Nucleus accumbens (tissue), 56 donors: ENCODE measurements around the gene MPRIP.

Experiments
- DNase-seq, 56 donors: peaks; one replicate each; lab custom pipeline; 2025; lab: John Stamatoyannopoulos, UW

MPRIP gene

GRCh38 chr17:17080781-17081180 is 38.5 kb downstream of the MPRIP start:
- DNase-seq, result no peak

DNA sequence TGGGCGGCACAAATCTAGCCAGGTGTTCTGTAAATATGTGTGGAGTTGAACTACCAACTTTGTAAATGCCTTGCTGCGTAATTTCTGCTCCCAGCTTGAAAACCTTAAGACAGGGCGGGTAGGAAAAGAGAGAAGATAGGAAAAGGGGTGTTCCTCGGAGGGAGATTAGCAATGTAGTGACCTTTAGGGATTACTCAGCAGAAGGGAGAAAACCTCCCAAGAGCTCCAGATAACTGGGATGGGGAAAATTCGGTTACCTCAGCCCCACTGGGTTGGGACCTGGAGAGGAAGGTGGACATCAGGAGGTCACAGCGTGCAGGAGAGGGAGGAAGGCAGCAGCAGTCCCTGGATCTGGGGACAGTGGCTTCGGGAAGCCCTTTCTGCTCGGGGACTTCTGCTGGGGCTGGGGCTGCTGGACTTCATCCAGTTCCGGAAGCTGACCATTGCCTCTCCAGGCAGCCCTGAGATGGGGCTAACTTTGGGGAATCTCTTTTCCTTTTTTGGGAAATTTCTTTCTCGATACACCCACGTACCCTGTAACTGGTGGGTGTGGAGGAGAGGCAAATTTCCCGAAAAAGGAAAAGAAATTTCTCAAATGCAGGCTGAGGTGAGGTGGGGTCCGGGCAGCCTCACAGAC is 39.2 kb downstream of the MPRIP start:
- peak in 1 of 56 donors; percentile 21 for DNase-seq

DNA sequence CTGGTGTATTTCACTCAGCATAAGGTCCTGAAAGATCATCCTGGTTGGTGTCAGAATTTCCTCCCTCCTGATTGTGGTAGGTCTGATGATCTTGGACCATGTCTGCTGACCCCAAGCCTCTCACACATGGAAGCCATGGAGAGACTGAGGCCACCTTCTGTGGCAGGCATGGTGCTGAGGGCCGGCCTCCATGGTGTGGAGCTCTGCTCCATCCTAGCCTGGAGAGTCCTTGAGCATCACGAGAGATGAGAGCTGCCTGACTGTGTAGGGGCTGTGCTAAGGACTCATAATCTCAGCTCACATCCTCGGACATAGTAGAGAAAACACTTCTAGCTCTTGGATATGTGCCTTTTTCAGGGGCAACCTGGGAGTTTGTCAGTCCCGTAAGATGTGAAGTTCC is 40.6 kb downstream of the MPRIP start:
- no peak for DNase-seq

GRCh38 chr17:17084317-17084835 is 42.1 kb downstream of the MPRIP start:
- DNase-seq, result no peak

- no peak for DNase-seq
Measured at GRCh38 chr17:17084941-17085340, 42.7 kb downstream of the MPRIP start.

DNA sequence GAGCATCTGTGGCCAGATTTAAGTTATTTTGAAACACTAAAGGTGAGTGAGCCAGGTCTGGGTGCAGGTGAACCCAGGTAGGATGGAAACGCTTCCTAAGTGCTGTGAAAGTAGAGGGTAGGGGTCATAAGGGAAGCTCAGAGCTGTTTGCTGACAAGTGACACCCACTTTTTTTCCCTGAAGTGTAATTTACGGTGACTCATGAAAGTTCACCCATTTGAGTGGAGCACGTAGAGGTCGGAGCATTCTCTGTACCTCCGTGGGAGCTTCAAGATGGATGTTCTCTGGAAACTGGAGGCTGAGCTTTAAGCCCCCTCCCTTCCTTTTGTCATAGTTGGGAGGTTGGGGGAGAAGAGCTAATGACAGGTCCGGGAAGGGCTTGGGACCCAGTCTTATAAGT is 44.3 kb downstream of the MPRIP start:
- DNase-seq, result no peak

DNA sequence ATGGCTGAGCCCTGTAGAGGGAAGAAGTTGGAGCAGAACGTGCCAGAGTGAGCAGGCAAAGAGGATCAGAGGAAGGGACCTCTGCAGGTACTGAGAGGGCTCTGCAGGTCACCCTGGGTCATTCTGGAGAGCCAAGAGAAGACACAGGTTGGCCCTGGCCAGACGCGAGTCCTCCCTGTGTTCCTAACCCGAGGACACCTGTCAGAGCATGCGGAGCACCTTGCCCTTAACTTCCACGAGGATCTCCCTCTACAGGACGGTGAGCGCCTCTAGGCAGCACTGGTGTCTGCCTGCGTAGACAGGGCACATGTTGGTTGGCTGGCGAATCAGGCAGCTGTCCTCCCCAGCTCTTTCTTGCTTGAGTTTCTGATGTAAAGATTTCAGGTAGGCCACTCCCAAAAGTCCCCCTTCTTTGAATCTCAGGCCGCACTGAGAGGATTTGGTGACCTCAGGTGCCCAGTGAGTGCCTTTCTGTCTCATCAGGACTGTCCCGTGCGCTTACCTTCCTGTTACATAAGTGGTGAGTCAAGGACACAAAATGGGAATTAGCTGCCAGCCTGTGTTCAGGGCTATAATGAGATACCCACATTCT is 45.3 kb downstream of the MPRIP start:
- DNase-seq, result no peak

DNA sequence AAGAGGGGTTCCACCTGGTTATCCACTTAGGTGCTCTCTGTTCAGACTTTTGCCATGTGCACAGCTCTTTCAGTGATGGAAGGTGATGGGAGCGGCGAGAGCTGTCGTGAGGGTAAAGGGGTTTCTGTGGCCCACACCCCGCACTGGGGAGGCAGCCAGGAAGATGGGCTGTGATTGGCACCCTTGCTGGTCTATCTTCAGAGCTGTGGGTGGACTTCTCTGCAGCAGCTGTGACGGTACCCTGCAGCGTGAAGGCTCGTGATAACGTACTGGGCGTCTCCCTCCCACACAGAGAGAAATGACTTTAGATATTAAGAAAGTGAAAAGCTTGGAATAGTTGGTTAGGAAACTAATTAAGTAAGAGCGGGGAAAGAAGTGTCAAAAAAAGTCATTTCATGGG is 45.8 kb downstream of the MPRIP start:
- DNase-seq, result peak in 31 of 56 donors; percentile 26 to 86 (median 57)

- DNase-seq, result no peak
Measured at GRCh38 chr17:17088541-17089525, 46.6 kb downstream of the MPRIP start.

DNA sequence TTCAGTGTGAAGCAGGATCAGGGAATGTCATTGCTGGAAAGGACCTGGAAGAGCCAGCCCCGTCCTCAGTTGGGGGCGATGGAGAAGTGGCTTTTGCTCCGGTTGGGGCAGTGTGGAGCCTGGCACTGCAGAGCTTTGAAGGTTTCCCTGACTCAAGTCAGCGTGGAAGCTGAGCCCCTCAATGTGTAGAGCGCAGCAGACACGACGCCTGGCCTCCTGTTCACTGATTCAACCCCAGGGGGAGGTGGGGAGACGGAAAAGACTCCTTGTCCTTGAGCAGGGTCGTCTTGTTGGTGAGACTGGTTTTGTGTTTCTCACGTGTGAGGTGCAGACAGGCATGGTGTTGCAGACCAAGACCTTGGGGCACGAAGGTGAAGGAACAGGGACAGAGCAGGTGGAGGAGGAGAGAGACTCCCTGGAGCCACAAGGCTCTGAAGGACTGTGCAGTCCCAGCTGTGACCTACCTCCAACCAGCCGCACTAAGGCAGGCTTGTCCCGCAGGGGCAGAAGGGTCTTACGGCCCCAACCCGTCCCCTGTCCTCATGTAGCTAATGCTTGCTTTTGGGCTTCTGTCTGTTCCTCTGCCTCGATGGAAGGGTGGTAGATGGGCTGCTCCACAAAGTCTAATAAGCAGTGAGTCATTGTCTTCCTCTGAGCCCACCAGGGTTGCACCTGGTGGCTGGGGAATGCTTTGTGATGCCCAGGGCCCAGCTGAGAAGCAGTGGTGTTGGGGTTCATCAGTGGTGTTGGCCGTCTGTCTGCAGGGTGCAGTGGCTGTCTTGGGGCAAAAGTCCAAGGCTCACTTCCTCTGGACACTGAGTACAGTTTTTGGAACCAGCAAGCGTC is 47.8 kb downstream of the MPRIP start:
- DNase-seq, result no peak

GRCh38 chr17:17090642-17091103 is 48.4 kb downstream of the MPRIP start:
- no peak for DNase-seq

DNA sequence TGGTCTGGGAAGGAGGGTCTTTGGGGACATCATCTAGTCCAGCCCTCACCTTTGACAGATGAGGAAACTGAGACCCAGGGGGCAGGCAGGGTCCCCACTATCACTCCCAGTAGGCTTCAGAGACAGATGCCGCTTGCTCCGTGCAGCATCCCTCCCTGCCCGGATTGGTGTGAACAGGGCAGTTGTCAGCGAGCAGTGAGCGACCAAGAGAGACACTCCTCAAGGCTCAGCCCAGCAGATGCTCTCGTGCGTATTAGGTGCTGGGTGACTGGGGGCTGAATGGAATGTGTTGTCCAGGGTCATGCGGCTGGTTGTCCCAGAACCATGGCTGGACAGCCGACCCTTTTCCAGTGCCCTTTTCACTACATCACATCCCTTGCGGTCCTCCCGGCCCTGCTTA is 49.0 kb downstream of the MPRIP start:
- no peak for DNase-seq

DNA sequence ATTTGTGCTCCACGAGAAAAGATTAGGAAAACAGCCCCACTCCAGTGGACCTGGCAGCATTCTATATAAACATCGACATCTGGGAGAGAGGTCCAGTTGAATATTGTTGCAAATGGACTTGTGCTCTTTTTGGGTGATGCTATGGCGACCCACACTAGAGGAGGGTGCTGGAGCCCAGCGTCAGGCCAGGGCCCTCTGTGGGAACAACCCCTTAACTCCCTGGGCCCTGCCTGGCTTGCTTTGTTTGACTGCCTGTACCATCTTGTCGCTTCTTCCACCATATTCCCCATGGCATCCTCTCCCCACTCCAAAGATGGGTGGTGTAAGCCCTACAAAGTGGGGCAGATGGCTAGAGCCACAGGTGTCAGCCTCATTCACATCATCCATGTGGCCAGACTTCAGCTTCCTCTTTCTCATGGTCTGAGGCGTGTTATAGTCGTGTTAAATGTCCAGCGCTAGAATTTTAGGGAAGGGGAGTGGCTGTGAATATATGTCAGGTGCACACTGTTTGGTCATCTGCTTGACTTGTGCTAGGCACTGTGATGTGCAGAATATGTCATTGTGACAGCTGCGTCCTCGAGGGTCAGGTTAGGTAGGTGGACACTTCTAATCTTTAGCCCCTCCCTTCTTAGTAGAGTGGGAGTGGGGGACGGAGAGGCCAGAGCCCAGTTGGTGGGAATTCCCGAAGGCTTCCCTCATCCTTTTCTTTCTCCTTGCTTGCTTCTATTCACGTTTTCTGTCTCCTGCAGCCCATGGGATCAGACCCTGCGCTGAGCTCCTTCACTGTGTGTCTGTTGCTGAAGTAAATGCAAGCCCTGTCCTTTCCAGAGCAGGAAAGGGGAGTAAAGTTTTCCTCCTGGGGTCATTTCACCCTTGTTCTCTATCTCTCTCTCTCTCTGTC is 49.8 kb downstream of the MPRIP start:
- no peak for DNase-seq

DNA sequence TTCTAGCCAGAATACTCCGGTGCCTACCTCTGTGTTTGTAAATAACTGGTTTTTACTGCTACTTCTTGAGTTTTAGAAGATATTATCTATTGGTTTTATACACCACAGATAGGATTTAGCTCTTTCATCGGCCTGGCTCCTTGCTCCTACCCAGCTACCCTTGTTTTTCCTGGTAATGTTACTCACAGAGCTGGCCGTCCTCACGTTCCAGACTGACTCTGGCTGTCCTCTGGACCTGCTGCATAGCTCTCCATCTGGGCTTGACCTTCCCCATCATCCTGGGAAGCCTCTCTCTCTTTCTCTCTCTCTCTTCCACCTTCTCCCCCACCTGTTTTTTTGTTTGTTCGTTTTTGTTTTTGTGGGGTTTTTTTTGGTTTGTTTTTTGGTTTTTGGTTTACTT is 51.5 kb downstream of the MPRIP start:
- no peak for DNase-seq

- peak in 5 of 56 donors; percentile 17 to 40 (median 32) for DNase-seq
Measured at GRCh38 chr17:17096438-17097178, 54.4 kb downstream of the MPRIP start.

GRCh38 chr17:17097763-17098345 is 55.6 kb downstream of the MPRIP start:
- DNase-seq, result no peak

GRCh38 chr17:17098551-17099179 is 56.4 kb downstream of the MPRIP start:
- no peak for DNase-seq
